Measurements from ENCODE around the gene FBXL22.

The FBXL22 gene

DNA sequence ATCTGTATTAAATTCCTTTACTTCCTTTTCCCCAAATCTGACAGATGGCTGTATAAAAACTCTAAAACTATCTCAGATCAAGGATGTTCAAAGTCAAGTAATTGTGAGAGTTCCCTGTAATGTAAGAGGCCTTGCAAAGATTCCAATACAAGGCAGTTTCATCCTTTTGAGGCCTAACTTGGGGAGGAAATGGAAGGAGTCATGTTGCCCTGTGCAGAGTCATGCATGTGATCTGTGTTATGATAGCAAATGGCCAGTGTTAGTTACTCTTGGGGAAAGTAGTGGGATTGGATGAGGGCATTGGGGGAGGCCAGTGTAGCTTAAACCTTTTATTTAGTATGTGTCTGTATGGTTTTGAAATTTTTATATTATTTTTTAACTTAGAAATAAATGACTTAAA is 23.7 kb upstream of the FBXL22 start:
- Histone ChIP-seq H2AFZ (ENCODE audit: low read depth, low read length) (no peak overlapping the region), H3K4me1 (ENCODE audit: low read length) (no peaks in the 10 kb centered on the region), H3K79me2 (ENCODE audit: low read length) (no peaks in the 10 kb centered on the region), H3K27ac (ENCODE audit: low read length) (no peak overlapping the region), H3K27me3 (ENCODE audit: low read depth, low read length) (no peaks in the 10 kb centered on the region), H3K9ac (ENCODE audit: low read length) (no peak overlapping the region), H3K4me2 (ENCODE audit: low read length) (no peak overlapping the region), H3K4me3 (ENCODE audit: low read length) (no peak overlapping the region), H3K36me3 (replicated peaks; ENCODE audit: low read depth, low read length) (peaks cover 48% of the 10 kb centered on the region), H3K9me3 (ENCODE audit: insufficient read depth, low read length) (no peaks in the 10 kb centered on the region), H4K20me1 (ENCODE audit: insufficient read depth, low read length) (no peaks in the 10 kb centered on the region; the same call in 1 of the 2 replicates)
- no peak for TF ChIP-seq EZH2phosphoT487 (IDR thresholded peaks at IDR 0.05; ENCODE audit: low read depth)
- TF ChIP-seq CTCF (IDR thresholded peaks at IDR 0.05; ENCODE audit: low read depth, low read length): no peak

DNA sequence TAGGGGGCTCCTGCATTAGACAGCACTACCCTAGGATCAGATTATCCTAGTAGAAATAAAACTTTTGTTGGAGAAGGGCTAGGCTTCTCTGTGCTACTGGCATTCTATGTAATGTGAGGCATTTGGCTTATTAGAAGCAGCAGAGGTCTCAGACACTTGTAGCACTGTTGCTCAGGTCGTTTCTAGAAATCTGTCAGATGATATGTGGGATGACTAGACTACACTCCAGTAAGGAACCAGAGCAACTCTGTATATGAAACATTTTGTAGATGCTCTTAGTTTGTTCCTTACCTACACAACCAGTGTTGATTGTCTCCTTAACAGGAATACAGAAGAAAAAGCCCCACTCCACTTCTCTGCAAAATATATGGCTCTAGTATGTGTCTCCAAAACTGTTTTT is 21.9 kb upstream of the FBXL22 start:
- no peaks in the 10 kb centered on the region for H3K4me1 ChIP-seq (ENCODE audit: low read length)
- no peaks in the 10 kb centered on the region for H3K79me2 ChIP-seq (ENCODE audit: low read length)
- H3K27me3 ChIP-seq (ENCODE audit: low read depth, low read length): no peaks in the 10 kb centered on the region
- no peak overlapping the region for H3K4me2 ChIP-seq (ENCODE audit: low read length)
- H3K4me3 ChIP-seq (ENCODE audit: low read length): no peak overlapping the region
- H3K27ac ChIP-seq (ENCODE audit: low read length): no peak overlapping the region
- peaks cover 43% of the 10 kb centered on the region for H3K36me3 ChIP-seq (replicated peaks; ENCODE audit: low read depth, low read length)
- no peaks in the 10 kb centered on the region; the same call in 1 of the 2 replicates for H4K20me1 ChIP-seq (ENCODE audit: insufficient read depth, low read length)
- no peaks in the 10 kb centered on the region for H3K9me3 ChIP-seq (ENCODE audit: insufficient read depth, low read length)
- no peak overlapping the region for H2AFZ ChIP-seq (ENCODE audit: low read depth, low read length)
- no peak overlapping the region for H3K9ac ChIP-seq (ENCODE audit: low read length)
- TF ChIP-seq CTCF (IDR thresholded peaks at IDR 0.05; ENCODE audit: low read depth, low read length) (no peak), EZH2phosphoT487 (IDR thresholded peaks at IDR 0.05; ENCODE audit: low read depth) (no peak)

- TF ChIP-seq EZH2phosphoT487 (IDR thresholded peaks at IDR 0.05; ENCODE audit: low read depth): no peak
- no peak for TF ChIP-seq CTCF (IDR thresholded peaks at IDR 0.05; ENCODE audit: low read depth, low read length)
- H3K79me2 ChIP-seq (ENCODE audit: low read length): no peaks in the 10 kb centered on the region
- no peak overlapping the region for H3K4me2 ChIP-seq (ENCODE audit: low read length)
- no peaks in the 10 kb centered on the region for H3K4me1 ChIP-seq (ENCODE audit: low read length)
- H4K20me1 ChIP-seq (ENCODE audit: insufficient read depth, low read length): no peaks in the 10 kb centered on the region; the same call in 1 of the 2 replicates
- H3K27me3 ChIP-seq (ENCODE audit: low read depth, low read length): no peaks in the 10 kb centered on the region
- no peak overlapping the region for H2AFZ ChIP-seq (ENCODE audit: low read depth, low read length)
- no peaks in the 10 kb centered on the region for H3K9me3 ChIP-seq (ENCODE audit: insufficient read depth, low read length)
- H3K27ac ChIP-seq (ENCODE audit: low read length): no peak overlapping the region
- no peak overlapping the region for H3K9ac ChIP-seq (ENCODE audit: low read length)
- H3K4me3 ChIP-seq (ENCODE audit: low read length): no peak overlapping the region
- peaks cover 35% of the 10 kb centered on the region for H3K36me3 ChIP-seq (replicated peaks; ENCODE audit: low read depth, low read length)
Observed at GRCh38 chr15:63576441-63576840, 20.7 kb upstream of the FBXL22 start.

DNA sequence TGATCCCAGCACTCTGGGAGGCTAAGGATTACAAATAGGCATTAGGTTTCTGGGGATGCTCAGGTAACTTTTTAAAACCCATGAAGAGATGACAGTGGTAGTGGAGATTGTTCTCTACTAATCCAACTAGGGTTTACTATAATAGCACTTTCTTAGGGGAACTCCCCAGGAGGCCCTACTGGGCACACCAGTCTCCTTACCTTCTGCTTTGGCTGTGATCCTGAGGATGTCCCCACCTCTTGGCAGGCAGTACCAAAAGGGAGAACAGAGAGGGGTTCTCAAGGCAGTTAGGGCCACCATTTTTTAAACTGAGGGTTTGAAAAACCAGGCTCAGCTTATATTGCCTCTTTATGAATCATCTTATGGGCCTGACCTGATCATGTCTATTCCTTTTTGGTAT is 15.0 kb upstream of the FBXL22 start:
- H4K20me1 ChIP-seq (ENCODE audit: insufficient read depth, low read length): peaks cover 5% of the 10 kb centered on the region; the same call in 1 of the 2 replicates
- H3K27ac ChIP-seq (ENCODE audit: low read length): no peak overlapping the region

More for the DNA sequence above, 15.0 kb upstream of the FBXL22 start:
- peaks cover 32% of the 10 kb centered on the region for H3K36me3 ChIP-seq (replicated peaks; ENCODE audit: low read depth, low read length)
- no peaks in the 10 kb centered on the region for H3K27me3 ChIP-seq (ENCODE audit: low read depth, low read length)
- no peak overlapping the region for H2AFZ ChIP-seq (ENCODE audit: low read depth, low read length)
- TF ChIP-seq CTCF (IDR thresholded peaks at IDR 0.05; ENCODE audit: low read depth, low read length) (no peak), EZH2phosphoT487 (IDR thresholded peaks at IDR 0.05; ENCODE audit: low read depth) (no peak)
- H3K9ac ChIP-seq (ENCODE audit: low read length): no peak overlapping the region
- no peaks in the 10 kb centered on the region for H3K79me2 ChIP-seq (ENCODE audit: low read length)
- H3K4me3 ChIP-seq (ENCODE audit: low read length): no peak overlapping the region
- H3K4me1 ChIP-seq (ENCODE audit: low read length): no peaks in the 10 kb centered on the region
- no peak overlapping the region for H3K4me2 ChIP-seq (ENCODE audit: low read length)
- no peaks in the 10 kb centered on the region for H3K9me3 ChIP-seq (ENCODE audit: insufficient read depth, low read length)
